Small intestine (tissue), 16 donors: ENCODE measurements around the gene ZNF10. TPM values are rescaled to one million over a fixed set of nuclear protein-coding genes. Genes with fewer than 3 reads are reported as not detected.

Source experiments
- DNase-seq, 2 donors: peaks; one replicate each; pipeline versions ENCODE4 v3.0.0 to v3.0.0-alpha.2; 2013
- FAIRE-seq: peaks from 2 replicates; lab custom pipeline; 2012; peaks lifted over from hg19 to GRCh38; lab: Jason Lieb, UNC
- H3K27ac ChIP-seq, 3 donors: one replicate each; pipeline ENCODE4 v1.5.1; 2013; ENCODE audit warnings: low read length in 2 of 3, mild to moderate bottlenecking in 2 of 3, control low read depth in 1 of 3, inconsistent platforms in 1 of 3, low read depth in 1 of 3, moderate library complexity in 1 of 3
- H3K27me3 ChIP-seq, 3 donors: one replicate each; pipeline ENCODE4 v1.6.1; 2013; ENCODE audit warnings: low read length in 3 of 3, inconsistent platforms in 1 of 3; ENCODE audit not compliant: control insufficient read depth in 3 of 3, insufficient read depth in 3 of 3
- H3K36me3 ChIP-seq, 3 donors: one replicate each; pipeline ENCODE4 v1.6.1; 2013; ENCODE audit warnings: low read length in 3 of 3, inconsistent platforms in 1 of 3, low read depth in 1 of 3, mild to moderate bottlenecking in 1 of 3, moderate library complexity in 1 of 3; ENCODE audit not compliant: control insufficient read depth in 3 of 3, insufficient read depth in 2 of 3
- H3K4me1 ChIP-seq, 3 donors: one replicate each; pipeline ENCODE4 v1.6.1; 2013; ENCODE audit warnings: low read length in 2 of 3, inconsistent platforms in 1 of 3, low read depth in 1 of 3, mild to moderate bottlenecking in 1 of 3, moderate library complexity in 1 of 3; ENCODE audit not compliant: control insufficient read depth in 3 of 3, insufficient read depth in 2 of 3
- H3K4me3 ChIP-seq, 3 donors: one replicate each; pipeline ENCODE4 v1.5.1; 2013; ENCODE audit warnings: low read length in 3 of 3, control low read depth in 1 of 3, inconsistent platforms in 1 of 3, low read depth in 1 of 3, mild to moderate bottlenecking in 1 of 3, moderate library complexity in 1 of 3
- H3K9me3 ChIP-seq, 2 donors: one replicate each; pipeline ENCODE4 v1.6.1; 2013; ENCODE audit warnings: low read depth in 1 of 2, low read length in 1 of 2; ENCODE audit not compliant: control insufficient read depth in 2 of 2, insufficient read depth in 1 of 2
- WGBS, 3 donors: extraction: QIAGEN DNeasy Blood & Tissue Kit; methylation state at CpG; one replicate each; pipeline ENCODE4 v1.1.7; 2013; 5-methylcytosine and 5-hydroxymethylcytosine counted together
- long read RNA-seq, 10 donors: transcript quantifications; one replicate each; lab custom pipeline, GENCODE V29; 2026
- polyA plus RNA-seq, 4 donors: library from polyadenylated mRNA; stranded (reverse) in 3 of 4; unstranded in 1 of 4; fragments of 200-250 nt in 3 of 4; fragments of 120-200 nt in 1 of 4; gene quantifications; one replicate each; pipeline versions ENCODE4 v1.2.1 to v1.2.3, GENCODE V29; 2013
- donor health status: healthy with polysubstance abuse.
- donor health status: control.
- donor health status: control.
- donor health status: Bipolar disorder and iron deficiency.
- donor health status: healthy.

Gene ZNF10
- 10 to 100 TPM in 1 of 4 donors, 1 to 10 TPM in 2, under 1 TPM in 1; 0.81 to 11.6 (median 2.3) TPM for polyA plus RNA-seq
- long read RNA-seq, donor 1, result 0 reads
- long read RNA-seq, donor 2, result 0 reads
- long read RNA-seq, donor 3, partial matches to known transcripts, result 0 of 1 reads
- long read RNA-seq, donor 3, other reads (novel, unspliced or antisense), result 0 of 1 reads
- long read RNA-seq, donor 4, result 0 reads
- long read RNA-seq, donor 5, result 0 reads
- long read RNA-seq, donor 6, result 0 reads
- long read RNA-seq, donor 7, result 0 reads
- long read RNA-seq, donor 8, result 0 reads
- long read RNA-seq, donor 9, result 0 reads
- long read RNA-seq, donor 10, partial matches to known transcripts, result 0 of 1 reads
- long read RNA-seq, donor 10, other reads (novel, unspliced or antisense), result 0 of 1 reads

- peaks cover 0 to 3% (median 0%) of the 10 kb centered on the region in 3 donors for H3K4me1 ChIP-seq
- WGBS, 3 donors, result 0 to 1% (median 1%) methylated on average over 61 to 87 of the region's 87 CpGs
- no peaks in the 10 kb centered on the region for H3K27me3 ChIP-seq
- peak within 1 kb of the TSS; percentile 88 to 98 (median 93) for H3K27ac ChIP-seq
- peak; percentile 94 to 99 for DNase-seq
- H3K4me3 ChIP-seq, result peak within 1 kb of the TSS; percentile 73 to 89 (median 88)
- peaks cover 0 to 11% (median 5%) of the 10 kb centered on the region in 3 donors for H3K36me3 ChIP-seq
- H3K9me3 ChIP-seq, result peaks cover 2 to 53% of the 10 kb centered on the region in 2 donors
- FAIRE-seq, result no peak
Observed at GRCh38 chr12:133130038-133130807, at the start of gene ZNF10, which contains the start of gene ZNF891. TSS of gene ZNF10 (plus strand) at chr12:133130627. CDS start at chr12:133144493, 13,866 bp downstream. TSS of gene ZNF891 (minus strand) at chr12:133130274. CDS start at chr12:133121918, 8,356 bp downstream.

- Histone ChIP-seq H3K9me3 (peaks cover 0 to 60% of the 10 kb centered on the region in 2 donors), H3K4me3 (peak overlapping the region; percentile 86 to 90 (median 88)), H3K4me1 (peaks cover 0 to 6% (median 2%) of the 10 kb centered on the region in 3 donors), H3K27me3 (no peaks in the 10 kb centered on the region), H3K36me3 (peaks cover 16 to 27% (median 25%) of the 10 kb centered on the region in 3 donors), H3K27ac (peak overlapping the region; percentile 93 to 96 (median 94))
- DNase-seq (no peak), FAIRE-seq (no peak)
- WGBS, 3 donors, result 24 to 31% (median 29%) methylated on average over 17 of the region's 17 CpGs
Observed at GRCh38 chr12:133081159-133081780, 49.2 kb upstream of the ZNF10 start.

GRCh38 chr12:133083345-133083744 lies 47.1 kb upstream of the ZNF10 start:
- Histone ChIP-seq H3K27me3 (no peaks in the 10 kb centered on the region), H3K9me3 (peaks cover 0 to 54% of the 10 kb centered on the region in 2 donors), H3K4me1 (peaks cover 0 to 6% (median 2%) of the 10 kb centered on the region in 3 donors), H3K27ac (no peak overlapping the region), H3K36me3 (peaks cover 18 to 29% (median 27%) of the 10 kb centered on the region in 3 donors), H3K4me3 (no peak overlapping the region)
- FAIRE-seq (no peak), DNase-seq (no peak)
- 97 to 98% (median 97%) methylated on average over 6 of the region's 6 CpGs for WGBS, 3 donors

GRCh38 chr12:133105620-133106019 lies 24.8 kb upstream of the ZNF10 start:
- no peak overlapping the region for H3K27ac ChIP-seq
- no peak overlapping the region for H3K4me3 ChIP-seq
- H3K36me3 ChIP-seq, result peaks cover 13 to 21% (median 18%) of the 10 kb centered on the region in 3 donors
- FAIRE-seq (no peak), DNase-seq (peak in 1 of 2 donors; percentile 30)
- H3K27me3 ChIP-seq, result no peaks in the 10 kb centered on the region
- peaks cover 0 to 58% of the 10 kb centered on the region in 2 donors for H3K9me3 ChIP-seq
- H3K4me1 ChIP-seq, result no peaks in the 10 kb centered on the region
- 95 to 99% (median 98%) methylated on average over 3 of the region's 3 CpGs for WGBS, 3 donors

GRCh38 chr12:133106253-133106652 lies 24.2 kb upstream of the ZNF10 start:
- WGBS, 3 donors, result 97 to 99% (median 97%) methylated on average over 5 of the region's 5 CpGs
- no peak for DNase-seq
- peaks cover 13 to 17% (median 17%) of the 10 kb centered on the region in 3 donors for H3K36me3 ChIP-seq
- H3K4me3 ChIP-seq, result no peak overlapping the region
- H3K27me3 ChIP-seq, result no peaks in the 10 kb centered on the region
- no peaks in the 10 kb centered on the region for H3K4me1 ChIP-seq
- FAIRE-seq, result no peak
- H3K27ac ChIP-seq, result no peak overlapping the region
- H3K9me3 ChIP-seq, result peaks cover 0 to 58% of the 10 kb centered on the region in 2 donors

GRCh38 chr12:133107121-133107520 lies 23.3 kb upstream of the ZNF10 start:
- no peak overlapping the region for H3K27ac ChIP-seq
- H3K9me3 ChIP-seq, result peaks cover 0 to 57% of the 10 kb centered on the region in 2 donors
- 89 to 97% (median 97%) methylated on average over 1 of the region's 1 CpG for WGBS, 3 donors
- FAIRE-seq (no peak), DNase-seq (no peak)
- H3K27me3 ChIP-seq, result no peaks in the 10 kb centered on the region
- H3K4me3 ChIP-seq, result no peak overlapping the region
- peaks cover 13 to 16% (median 13%) of the 10 kb centered on the region in 3 donors for H3K36me3 ChIP-seq
- H3K4me1 ChIP-seq, result no peaks in the 10 kb centered on the region

- DNase-seq, result no peak
- H3K4me1 ChIP-seq, result no peaks in the 10 kb centered on the region
- no peak for FAIRE-seq
- no peaks in the 10 kb centered on the region for H3K27me3 ChIP-seq
- H3K27ac ChIP-seq, result no peak overlapping the region
- WGBS, 3 donors, result 94 to 99% (median 96%) methylated on average over 2 of the region's 2 CpGs
- no peak overlapping the region for H3K4me3 ChIP-seq
- H3K9me3 ChIP-seq, result peaks cover 0 to 56% of the 10 kb centered on the region in 2 donors
- H3K36me3 ChIP-seq, result peaks cover 8 to 15% (median 12%) of the 10 kb centered on the region in 3 donors
Observed at GRCh38 chr12:133108150-133108549, 22.3 kb upstream of the ZNF10 start.
